GM11168 (cell line): Measurements from ENCODE around the gene GMPPB.

ENCODE experiments used
- in situ Hi-C: fragments of 300-500 bp; cut with MboI; formaldehyde crosslinking; loops from one replicate; pipeline ENCODE4 v1.12.0; 2022; ENCODE audit warnings: low sequenced_read_pairs; ENCODE audit not compliant: unreplicated experiment

Gene GMPPB

DNA sequence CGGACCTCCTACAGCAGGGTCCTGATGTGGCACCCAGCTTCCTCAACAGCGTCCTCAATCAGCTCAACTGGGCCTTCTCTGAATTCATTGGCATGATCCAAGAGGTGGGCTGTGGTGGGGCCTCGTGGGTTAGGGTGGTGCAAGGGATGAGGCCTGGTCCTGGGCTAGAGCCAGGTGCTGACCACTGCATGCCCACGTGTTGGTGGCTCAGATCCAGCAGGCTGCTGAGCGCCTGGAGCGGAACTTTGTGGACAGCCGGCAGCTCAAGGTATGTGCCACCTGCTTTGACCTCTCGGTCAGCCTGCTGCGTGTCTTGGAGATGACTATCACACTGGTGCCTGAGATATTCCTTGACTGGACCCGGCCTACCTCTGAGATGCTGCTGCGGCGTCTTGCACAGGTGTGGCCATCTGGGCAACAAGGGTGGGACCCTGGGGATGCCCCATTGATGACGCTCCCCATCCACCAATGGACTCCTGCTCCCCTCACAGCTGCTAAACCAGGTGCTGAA, 8.1 kb downstream of the GMPPB start:
- in situ Hi-C loops = no loop called here

DNA sequence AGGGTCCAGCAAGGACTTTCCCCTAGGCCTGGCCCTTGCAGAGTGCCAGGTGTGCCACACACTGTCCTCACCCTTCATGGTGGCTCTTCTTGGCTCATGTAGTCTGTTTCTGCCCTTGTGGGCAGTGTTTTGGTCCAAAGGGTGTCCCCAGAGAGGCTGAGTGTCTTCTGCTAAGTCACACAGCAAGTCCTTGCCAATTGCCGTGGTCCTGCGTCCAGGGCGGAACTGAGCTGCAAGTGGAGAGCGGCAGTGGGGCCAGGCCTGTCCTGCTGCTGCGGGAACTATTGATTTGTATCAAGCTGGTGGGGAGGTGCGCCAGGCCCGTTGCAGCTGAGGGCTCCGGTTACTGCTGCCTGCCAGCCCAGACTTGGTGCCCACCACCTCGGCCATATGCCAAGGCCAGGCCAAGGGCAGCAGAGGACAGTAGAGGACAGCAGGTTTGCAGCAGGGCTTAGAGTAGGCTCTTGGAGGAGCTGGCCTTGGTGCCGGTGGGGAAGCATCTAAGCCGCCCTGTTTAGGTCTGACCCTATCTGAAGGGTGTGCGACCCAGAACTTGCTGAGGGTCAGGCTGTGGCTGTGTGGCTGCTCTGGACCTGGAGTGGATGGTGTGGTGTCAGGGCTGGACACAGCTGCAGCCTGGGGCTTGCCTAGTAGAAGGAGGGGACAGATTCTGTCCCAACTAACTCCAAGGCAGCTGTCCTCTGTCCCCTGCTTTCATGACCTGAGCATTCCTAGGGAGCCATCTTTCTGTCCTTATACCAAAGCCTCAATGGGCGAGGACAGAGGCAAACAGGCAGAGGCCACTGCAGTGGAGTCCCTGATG, 8.8 kb downstream of the GMPPB start:
- in situ Hi-C loops = no loop called here

DNA sequence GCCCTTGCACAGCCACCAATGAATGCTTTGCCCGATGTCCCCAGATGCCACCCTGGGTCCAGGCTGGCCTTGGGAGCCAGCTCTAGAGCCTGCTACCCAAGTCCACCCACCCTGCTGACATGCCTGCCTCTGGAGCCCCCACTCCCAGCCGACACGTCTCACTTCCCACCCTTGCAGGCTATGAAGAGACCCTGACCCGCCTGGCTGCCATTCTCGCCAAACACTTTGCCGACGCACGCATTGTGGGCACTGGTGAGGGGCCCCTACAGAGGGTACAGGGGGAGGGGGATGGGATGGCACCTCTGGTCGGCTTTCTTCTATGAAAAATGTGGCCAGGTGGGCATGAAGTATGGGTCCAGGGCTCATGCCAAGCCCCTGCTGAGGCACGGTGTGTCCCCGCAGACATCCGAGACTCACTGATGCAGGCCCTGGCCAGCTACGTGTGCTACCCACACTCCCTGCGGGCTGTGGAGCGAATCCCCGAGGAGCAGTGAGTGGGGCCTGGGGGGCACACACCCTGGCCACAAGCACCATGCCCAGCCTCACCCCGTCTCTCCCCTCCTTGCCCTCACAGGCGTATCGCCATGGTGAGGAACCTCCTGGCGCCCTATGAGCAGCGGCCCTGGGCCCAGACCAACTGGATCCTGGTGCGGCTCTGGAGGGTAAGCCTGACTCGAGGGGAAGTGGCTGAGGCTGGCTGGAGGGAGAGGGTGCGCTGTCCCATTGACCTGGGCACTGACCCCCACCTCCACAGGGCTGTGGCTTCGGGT, 10.2 kb downstream of the GMPPB start:
- in situ Hi-C loops = no loop called here

DNA sequence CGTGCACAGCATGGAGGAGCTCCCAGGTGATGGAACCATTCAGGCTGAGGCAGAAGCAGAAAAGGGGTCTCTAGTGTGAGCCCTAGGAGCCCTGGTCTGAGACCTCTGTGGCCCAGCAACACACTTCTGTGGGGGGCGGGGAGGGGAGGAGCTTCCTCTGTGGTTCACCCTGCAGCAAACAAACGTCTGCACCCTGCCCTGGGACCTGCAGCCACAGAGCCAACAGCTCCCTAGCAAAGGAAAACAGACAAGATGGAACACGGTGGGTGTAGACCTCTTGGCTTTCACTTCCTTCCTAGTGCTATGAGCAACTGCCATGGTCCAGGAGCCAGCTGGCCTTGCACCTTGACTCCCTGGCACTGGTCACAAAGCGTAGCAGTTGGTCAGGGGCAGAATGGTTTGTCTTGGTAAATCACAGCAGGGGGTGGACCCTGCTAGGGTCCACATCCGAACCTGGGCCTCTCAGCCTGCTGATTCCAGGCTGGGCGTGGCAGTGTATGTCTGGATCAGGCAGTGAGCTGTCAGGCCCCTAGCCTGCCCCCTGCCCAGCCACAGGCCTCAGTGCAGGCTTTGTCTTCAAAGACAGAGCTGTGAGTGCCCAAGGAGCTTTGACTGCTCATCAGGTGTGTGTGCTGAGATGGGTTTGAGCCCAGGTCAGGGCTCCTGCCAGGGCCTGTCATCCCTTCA, 11.0 kb downstream of the GMPPB start:
- in situ Hi-C loops = no loop called here

DNA sequence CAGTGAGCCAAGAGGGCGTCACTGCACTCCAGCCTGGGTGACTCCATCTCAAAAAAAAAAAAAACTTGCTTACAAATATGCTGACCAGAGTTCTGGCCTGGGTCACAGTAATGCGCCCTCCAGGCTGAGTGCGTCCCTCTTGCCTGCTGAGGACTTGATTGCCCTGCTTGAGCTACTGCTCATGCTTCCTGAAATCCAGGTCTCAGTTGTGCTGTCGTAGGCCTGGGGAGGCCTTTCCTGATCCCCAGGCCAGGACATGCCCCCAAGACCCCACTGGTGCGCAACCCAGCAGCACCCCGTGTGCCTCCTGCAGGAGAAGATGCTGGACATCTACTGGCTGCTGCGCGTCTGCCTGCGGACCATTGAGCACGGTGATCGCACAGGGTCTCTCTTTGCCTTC, 11.6 kb downstream of the GMPPB start:
- in situ Hi-C loops = no loop called here

DNA sequence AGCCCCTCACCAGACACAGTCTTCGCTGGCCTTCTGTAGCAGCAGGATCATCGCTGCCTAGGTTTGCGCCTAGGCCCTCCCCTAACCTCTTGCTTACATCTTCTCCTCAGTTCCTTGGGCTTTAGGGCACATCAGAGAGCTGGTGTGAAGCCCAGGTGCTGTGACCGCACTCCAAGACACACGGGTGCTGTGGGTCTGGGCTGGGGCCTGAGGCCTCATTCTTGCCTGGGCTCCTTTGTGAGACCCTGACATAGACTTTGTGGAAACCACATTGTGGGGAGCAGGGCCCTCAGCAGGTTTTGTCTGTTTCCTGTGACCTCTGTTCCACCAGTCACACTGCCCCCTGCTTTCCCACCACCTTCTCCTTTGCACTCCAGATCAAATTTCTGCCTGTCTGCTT, 12.3 kb downstream of the GMPPB start:
- in situ Hi-C loops = no loop called here

DNA sequence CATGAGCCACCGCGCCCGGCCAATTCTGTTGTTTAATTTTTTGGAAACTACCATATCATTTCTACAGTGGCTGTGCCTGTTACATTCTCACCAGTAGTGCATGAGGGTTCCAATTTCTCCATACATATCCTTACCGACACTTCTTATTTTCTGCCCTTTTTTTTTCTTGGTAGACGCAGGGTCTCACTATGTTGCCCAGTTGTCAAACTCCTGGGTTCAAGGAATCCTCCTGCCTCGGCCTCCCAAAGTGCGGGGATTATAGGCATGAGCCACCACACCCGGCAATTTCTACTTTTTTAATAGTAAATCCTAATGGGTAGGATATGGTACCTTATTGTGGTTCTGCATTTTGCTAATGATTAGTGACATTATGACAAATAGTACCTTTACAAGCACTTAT, 13.9 kb downstream of the GMPPB start:
- in situ Hi-C loops = no loop called here

DNA sequence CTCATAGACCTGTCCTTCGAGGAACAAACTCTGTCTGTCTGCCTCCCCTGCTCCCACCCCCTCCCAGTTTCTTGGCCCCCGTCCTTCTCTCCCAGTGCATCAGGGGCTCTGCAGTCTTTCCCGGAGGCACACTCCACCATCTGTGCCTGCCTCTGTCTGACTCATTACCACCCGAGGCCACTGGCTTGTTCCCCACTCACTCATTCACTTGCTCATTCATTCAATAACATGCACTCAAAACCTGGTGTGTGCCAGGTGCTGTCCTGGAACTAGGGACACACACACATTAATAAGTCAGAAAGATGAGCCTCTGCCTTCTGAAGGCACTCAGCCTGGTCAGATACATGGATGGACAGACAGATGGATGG, 16.7 kb downstream of the GMPPB start:
- in situ Hi-C loops = no loop called here

DNA sequence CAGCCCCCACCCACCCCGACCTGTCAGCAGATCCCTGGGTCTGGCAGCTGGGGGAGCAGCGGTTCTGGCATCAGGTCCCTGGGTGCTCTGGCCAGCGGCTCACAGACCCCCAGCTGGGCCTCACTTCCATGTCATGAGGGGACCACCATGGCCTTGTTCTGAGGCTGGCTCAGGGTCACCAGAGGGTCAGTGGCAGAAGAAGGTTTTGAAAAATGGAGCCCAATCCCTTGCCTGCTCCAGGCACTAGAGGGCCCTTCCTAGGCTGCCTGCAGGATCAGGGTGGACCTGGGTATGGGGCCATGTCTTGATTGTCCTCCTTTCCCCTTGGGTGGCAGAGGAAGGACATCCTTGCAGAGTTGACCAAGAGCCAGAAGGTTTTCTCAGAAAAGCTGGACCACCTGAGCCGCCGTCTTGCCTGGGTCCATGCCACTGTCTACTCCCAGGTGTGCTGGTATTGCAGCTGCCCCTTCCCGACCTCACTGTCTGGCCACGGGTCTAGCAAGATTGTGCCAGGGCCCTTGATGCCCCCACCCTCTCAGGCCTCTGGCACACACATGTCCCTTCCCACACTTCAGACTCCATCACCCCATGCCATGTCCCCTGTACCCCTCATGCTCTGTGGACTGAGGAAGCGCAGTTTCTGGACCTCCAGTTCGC, 17.2 kb downstream of the GMPPB start:
- in situ Hi-C loops = no loop called here

DNA sequence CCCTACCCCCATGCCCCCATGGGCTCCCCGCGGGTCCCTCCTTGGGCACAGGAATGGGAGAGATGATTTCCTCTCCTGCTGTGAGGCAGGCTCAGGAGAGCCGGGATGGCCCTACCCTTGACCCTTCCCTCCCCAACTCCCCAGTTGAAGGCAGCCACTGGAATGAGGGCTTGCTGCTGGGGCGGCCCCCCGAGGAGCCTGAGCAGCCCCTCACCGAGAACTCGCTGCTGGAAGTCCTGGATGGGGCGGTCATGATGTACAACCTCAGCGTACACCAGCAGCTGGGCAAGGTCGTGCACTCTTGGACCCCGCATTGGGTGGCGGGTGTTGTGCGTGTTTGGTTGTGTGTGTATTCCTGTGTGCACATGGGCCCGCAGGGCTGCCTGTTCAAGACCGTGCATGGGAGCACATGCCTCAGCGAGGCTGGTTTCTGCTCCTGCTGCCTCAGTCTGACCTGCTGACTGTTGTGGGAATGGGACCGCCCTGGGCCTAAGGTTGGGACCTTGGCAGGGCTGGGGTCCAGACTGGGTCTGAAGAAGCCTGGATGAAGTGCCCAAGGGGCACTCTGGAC, 18.3 kb downstream of the GMPPB start:
- in situ Hi-C loops = no loop called here

DNA sequence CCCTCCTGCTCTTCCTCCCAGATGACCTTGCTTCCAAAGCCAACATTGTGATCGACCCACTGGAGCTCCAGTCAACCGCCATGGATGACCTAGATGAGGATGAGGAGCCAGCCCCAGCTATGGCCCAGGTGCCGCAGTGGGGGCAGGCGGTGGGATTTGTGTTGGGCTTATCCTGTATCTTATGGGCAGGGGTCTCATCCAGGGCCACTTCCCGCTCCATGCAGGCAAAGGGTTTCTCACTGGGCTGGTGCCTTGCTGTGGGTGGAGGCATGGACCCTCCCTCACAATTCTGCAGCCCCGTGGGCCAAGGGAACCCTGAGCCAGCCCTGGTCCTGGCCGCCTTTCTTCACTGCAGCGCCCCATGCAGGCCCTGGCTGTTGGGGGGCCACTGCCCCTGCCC, 19.1 kb downstream of the GMPPB start:
- in situ Hi-C loops = no loop called here

DNA sequence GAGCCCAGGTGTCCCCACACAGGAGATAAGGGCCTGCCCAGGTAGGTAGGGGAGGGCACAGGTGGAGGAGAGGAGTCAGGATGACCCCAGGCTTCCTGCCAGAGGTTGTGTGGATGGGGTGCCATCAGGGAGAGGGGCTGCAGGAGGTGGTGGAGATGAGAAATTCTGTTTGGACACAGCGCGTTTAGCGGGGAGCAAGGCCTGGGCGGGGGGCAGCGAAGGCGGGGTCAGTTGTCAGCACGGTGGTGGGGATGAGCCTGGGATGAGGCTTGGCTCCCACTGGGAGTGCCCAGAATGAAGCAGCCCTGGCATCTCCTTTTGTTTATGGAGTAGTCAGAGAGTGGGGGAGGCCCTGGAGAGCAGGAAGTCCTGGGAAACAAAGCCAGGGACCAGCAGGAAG, 19.8 kb downstream of the GMPPB start:
- in situ Hi-C loops = no loop called here

DNA sequence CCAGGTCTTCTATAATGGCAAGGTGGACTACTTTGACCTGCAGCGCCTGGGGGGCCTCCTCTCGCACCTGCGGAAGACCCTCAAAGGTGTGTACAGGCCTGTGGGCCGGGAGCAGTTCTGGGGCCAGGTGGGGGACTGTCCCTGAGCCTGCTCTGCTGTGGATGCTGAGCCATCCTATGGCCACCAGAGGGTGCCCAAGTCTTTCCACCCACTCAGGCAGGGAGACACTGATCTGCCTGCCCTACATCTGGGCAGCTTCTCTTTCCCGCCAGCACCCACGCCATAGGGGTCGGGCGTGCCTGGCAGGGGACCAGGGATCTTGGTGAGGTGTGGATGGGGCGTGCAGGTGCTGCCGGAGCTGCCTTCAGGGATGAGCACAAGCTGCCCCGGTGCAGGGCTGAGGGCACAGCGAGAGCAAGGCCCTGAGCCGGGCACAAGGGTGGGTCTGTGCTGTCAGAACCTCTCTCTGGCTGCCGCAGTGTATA, 20.3 kb downstream of the GMPPB start:
- in situ Hi-C loops = no loop called here

DNA sequence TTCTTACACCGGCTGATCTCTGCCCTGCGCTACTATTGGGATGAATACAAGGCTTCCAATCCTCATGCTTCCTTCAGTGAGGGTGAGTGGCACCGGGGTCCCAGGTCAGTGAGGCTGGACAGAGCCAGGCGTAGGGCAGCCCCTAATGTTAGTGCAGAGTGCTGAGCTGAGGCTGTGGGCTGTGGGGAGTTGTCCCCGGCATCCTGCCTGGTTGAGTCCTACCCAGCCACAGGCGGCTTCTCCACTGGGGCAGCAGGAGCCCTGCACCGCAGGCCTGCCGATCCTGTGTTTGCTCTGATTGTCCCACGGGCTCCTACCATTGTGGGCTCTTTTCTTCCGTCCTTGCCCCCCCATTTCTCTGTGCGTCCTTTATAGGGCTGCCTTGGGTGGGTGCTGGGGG, 21.1 kb downstream of the GMPPB start:
- in situ Hi-C loops = no loop called here

DNA sequence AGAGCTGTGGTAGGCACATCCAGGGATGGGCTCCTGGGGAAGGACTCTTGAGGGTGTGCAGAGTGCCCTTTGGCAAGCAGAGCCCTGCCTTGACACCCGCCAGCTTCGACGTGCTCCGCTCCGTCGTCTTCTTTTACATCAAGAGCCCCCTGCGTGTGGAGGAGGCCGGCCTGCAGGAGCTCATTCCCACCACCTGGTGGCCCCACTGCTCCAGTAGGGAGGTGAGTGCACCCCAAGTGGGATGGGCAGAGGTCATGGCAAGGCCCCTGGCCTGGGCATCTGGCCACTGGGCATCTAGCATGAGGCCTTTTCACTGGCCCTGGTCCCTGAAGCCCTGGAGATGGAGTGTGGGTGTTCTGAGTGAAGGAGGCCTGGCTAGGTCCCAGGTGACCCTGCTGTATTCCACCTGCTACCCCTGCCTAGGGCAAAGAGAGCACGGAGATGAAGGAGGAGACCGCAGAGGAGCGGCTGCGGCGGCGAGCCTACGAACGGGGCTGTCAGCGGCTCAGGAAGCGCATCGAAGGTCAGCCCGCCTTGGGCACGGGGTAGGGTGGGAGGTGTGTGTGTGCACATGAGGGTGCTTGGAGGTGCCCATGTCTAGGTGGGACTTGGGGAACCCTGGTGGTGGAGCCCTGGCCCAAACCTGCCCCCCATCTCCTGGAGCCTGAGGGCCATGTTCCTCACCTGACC, 22.2 kb downstream of the GMPPB start:
- in situ Hi-C loops = no loop called here

DNA sequence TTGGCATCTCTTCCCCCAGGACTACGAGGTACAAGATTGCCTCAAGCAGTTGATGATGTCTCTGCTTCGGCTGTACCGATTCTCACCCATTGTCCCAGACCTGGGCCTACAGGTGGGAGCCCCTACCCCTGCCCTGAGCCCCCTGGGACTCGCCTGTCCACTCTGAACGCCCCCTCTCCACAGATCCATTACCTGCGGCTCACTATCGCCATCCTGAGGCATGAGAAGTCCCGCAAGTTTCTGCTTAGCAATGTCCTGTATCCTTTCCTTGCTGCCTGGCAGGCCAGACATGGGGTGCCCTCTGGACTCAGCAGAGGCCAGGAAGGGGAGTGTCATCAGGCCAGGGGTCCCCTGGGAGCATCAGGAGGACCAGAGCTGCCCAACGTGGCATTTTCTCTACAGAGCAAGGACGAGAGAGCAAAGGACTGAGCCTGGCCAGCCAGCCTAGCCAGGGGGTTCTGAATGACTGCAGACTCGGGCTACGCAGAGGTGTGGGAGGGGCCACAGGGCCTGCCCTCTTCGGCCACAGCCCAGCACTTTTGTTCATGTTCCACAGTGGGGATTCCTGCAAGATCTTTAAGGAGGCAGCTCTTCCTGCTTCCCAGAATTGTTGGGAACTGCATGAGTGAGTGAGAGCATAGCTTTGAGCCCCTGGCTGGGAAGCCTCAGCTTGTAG, 23.2 kb downstream of the GMPPB start:
- in situ Hi-C loops = no loop called here

DNA sequence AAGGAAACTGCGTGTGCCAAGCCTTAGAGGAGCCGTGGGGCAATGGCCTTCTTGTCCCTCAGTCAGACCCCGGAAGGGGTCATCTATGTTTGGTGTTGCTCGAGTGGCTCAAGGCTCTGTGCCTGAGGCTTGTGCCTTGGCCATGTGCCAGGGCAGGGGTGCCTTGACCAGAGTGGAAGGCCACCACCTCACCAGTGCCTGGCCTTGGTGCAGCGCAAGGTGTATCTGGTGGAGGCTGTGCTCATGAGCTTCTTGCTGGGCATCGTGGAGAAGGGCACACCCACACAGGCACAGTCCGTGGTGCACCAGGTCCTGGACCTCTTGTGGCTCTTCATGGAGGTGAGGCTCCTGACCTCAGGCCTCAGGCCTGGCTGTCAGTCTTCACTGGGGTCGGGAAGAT, 23.7 kb downstream of the GMPPB start:
- in situ Hi-C loops = no loop called here

DNA sequence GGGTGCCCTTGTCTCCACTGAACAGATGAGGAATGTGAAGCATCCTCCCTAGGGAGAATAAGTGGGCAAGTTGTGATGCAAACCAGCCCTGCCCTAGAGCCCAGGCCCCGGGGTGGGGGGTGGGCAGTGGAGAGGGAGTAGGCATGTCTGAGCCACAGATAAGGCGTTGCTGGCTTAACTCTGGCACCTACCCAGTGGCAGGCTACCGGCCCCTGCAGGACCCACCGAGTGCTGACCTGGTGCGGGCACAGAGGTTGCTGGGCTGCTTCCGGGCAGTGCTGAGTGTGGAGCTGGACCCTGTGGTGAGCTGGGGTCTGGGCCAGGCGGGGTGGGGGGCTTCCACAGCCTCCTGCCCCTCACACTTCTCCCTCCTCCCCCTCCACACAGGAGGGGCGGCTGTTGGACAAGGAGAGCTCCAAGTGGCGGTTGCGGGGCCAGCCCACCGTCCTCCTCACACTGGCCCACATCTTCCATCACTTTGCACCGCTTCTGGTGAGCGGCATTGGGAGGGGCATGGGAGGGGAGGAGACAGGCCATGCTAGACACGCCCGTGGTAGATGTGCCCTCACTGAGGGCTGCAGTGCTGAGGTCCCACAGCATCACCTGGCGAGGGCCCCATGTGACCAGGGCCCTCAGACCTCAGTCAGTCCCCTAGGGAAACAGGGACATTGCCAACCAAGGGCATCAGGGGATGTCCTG, 24.3 kb downstream of the GMPPB start:
- in situ Hi-C loops = no loop called here
